Neutrophil (primary cell): ENCODE results near the gene PRUNE1.

ENCODE experiments used
- H3K27ac ChIP-seq: fragments of 200-600 bp; sonication (generic); 2 replicates; pipeline ENCODE4 v1.5.1; 2016; ENCODE audit warnings: mild to moderate bottlenecking, moderate library complexity
- H3K27me3 ChIP-seq: fragments of 200-600 bp; sonication (generic); 2 replicates; pipeline ENCODE4 v1.6.0; 2016; ENCODE audit warnings: mild to moderate bottlenecking
- H3K36me3 ChIP-seq: fragments of 200-600 bp; sonication (generic); 2 replicates; pipeline ENCODE4 v1.5.1; 2017
- H3K4me1 ChIP-seq, 2 experiments: fragments of 200-600 bp in 1 of 2; sonication (generic) in 1 of 2; 1 replicate in 1 of 2; 2 replicates in 1 of 2; pipeline versions ENCODE4 v1.5.1 to v1.6.1; 2013 to 2016; ENCODE audit warnings: low read depth in 1 of 2, low read length in 1 of 2, mild to moderate bottlenecking in 1 of 2, moderate library complexity in 1 of 2; ENCODE audit not compliant: control insufficient read depth in 1 of 2, insufficient read depth in 1 of 2
- H3K4me3 ChIP-seq, 2 experiments: fragments of 200-600 bp in 1 of 2; sonication (generic) in 1 of 2; 1 replicate in 1 of 2; 2 replicates in 1 of 2; pipeline ENCODE4 v1.5.1; 2013 to 2016; ENCODE audit warnings: low read depth in 1 of 2, low read length in 1 of 2, mild to moderate bottlenecking in 1 of 2, moderate library complexity in 1 of 2
- H3K9me3 ChIP-seq: fragments of 200-600 bp; sonication (generic); 2 replicates; pipeline ENCODE4 v1.5.1; 2016
- CTCF ChIP-seq: fragments of 200-600 bp; sonication (generic); IDR thresholded peaks from 2 replicates; pipeline ENCODE4 v1.5.1; 2016; ENCODE audit warnings: antibody characterized with exemption

The PRUNE1 gene

GRCh38 chr1:151013518-151013917 is 5.3 kb downstream of the PRUNE1 start:
- Histone ChIP-seq H3K4me1 (peaks cover 10 to 13% of the 10 kb centered on the region in 2 experiments), H3K36me3 (peaks cover 17% of the 10 kb centered on the region), H3K27ac (no peak overlapping the region), H3K27me3 (no peaks in the 10 kb centered on the region), H3K9me3 (no peaks in the 10 kb centered on the region), H3K4me3 (no peak overlapping the region)
- TF ChIP-seq CTCF = no peak

GRCh38 chr1:151024540-151025146 is 16.4 kb downstream of the PRUNE1 start:
- Histone ChIP-seq H3K27ac (peak overlapping the region; percentile 35), H3K4me3 (no peak overlapping the region)

GRCh38 chr1:151026460-151026859 is 18.2 kb downstream of the PRUNE1 start:
- TF ChIP-seq CTCF = no peak
- Histone ChIP-seq H3K9me3 (no peaks in the 10 kb centered on the region), H3K4me1 (peaks cover 8 to 9% of the 10 kb centered on the region in 2 experiments), H3K36me3 (peaks cover 49% of the 10 kb centered on the region), H3K27ac (peak overlapping the region; percentile 29), H3K27me3 (no peaks in the 10 kb centered on the region), H3K4me3 (no peak overlapping the region)

More at GRCh38 chr1:151024540-151025146, 16.4 kb downstream of the PRUNE1 start:
- no peaks in the 10 kb centered on the region for H3K27me3 ChIP-seq
- peaks cover 39% of the 10 kb centered on the region for H3K36me3 ChIP-seq
- H3K9me3 ChIP-seq = no peaks in the 10 kb centered on the region
- peak; percentile 85 for TF ChIP-seq CTCF
- peaks cover 8 to 9% of the 10 kb centered on the region in 2 experiments for H3K4me1 ChIP-seq

- Histone ChIP-seq H3K27ac (no peak overlapping the region), H3K27me3 (no peaks in the 10 kb centered on the region), H3K4me1 (no peaks in the 10 kb centered on the region), H3K36me3 (peaks cover 66% of the 10 kb centered on the region), H3K9me3 (no peaks in the 10 kb centered on the region), H3K4me3 (no peak overlapping the region)
- no peak for TF ChIP-seq CTCF
These were observed 23.9 kb downstream of the PRUNE1 start for GRCh38 chr1:151032164-151032563.

- H3K36me3 ChIP-seq = peaks cover 39% of the 10 kb centered on the region
- no peak overlapping the region for H3K27ac ChIP-seq
- H3K4me1 ChIP-seq = no peaks in the 10 kb centered on the region
- H3K9me3 ChIP-seq = no peaks in the 10 kb centered on the region
- no peak overlapping the region for H3K4me3 ChIP-seq
- TF ChIP-seq CTCF = no peak
- no peaks in the 10 kb centered on the region for H3K27me3 ChIP-seq
These were observed 26.9 kb downstream of the PRUNE1 start for GRCh38 chr1:151035167-151035566.
